Measurements from ENCODE around the gene FSTL5.

The FSTL5 gene

GRCh38 chr4:161444626-161445025, 719.2 kb downstream of the FSTL5 start:
- DNase-seq (ENCODE audit: low read depth) = no peak

GRCh38 chr4:161442921-161443320, 720.9 kb downstream of the FSTL5 start:
- no peak for DNase-seq (ENCODE audit: low read depth)

GRCh38 chr4:161438096-161438495, 725.7 kb downstream of the FSTL5 start:
- DNase-seq (ENCODE audit: low read depth) = no peak

GRCh38 chr4:161428180-161428965, 735.4 kb downstream of the FSTL5 start:
- DNase-seq (ENCODE audit: low read depth) = no peak

- DNase-seq (ENCODE audit: low read depth) = no peak
Observed at GRCh38 chr4:161419822-161420221, 744.0 kb downstream of the FSTL5 start.

GRCh38 chr4:161411901-161412300, 751.9 kb downstream of the FSTL5 start:
- no peak for DNase-seq (ENCODE audit: low read depth)

- no peak for DNase-seq (ENCODE audit: low read depth)
Observed at GRCh38 chr4:161404346-161405110, 759.3 kb downstream of the FSTL5 start.

GRCh38 chr4:161403781-161404180, 760.0 kb downstream of the FSTL5 start:
- DNase-seq (ENCODE audit: low read depth) = no peak

GRCh38 chr4:161393602-161394001, 770.2 kb downstream of the FSTL5 start:
- no peak for DNase-seq (ENCODE audit: low read depth)

GRCh38 chr4:161382655-161383054, 781.1 kb downstream of the FSTL5 start:
- no peak for DNase-seq (ENCODE audit: low read depth)

- DNase-seq (ENCODE audit: low read depth) = no peak
Observed at GRCh38 chr4:161376275-161376674, 787.5 kb downstream of the FSTL5 start.

GRCh38 chr4:161364681-161365080, 799.1 kb downstream of the FSTL5 start:
- DNase-seq (ENCODE audit: low read depth) = no peak

GRCh38 chr4:161360982-161361381, 802.8 kb downstream of the FSTL5 start:
- DNase-seq (ENCODE audit: low read depth) = no peak

GRCh38 chr4:161359491-161359890, 804.3 kb downstream of the FSTL5 start:
- no peak for DNase-seq (ENCODE audit: low read depth)

GRCh38 chr4:161356351-161356750, 807.4 kb downstream of the FSTL5 start:
- no peak for DNase-seq (ENCODE audit: low read depth)

- no peak for DNase-seq (ENCODE audit: low read depth)
Observed at GRCh38 chr4:161350946-161351345, 812.9 kb downstream of the FSTL5 start.

- DNase-seq (ENCODE audit: low read depth) = no peak
Observed at GRCh38 chr4:161345741-161346140, 818.1 kb downstream of the FSTL5 start.

GRCh38 chr4:161343569-161343950, 820.2 kb downstream of the FSTL5 start:
- no peak for DNase-seq (ENCODE audit: low read depth)

GRCh38 chr4:161342881-161343568, 820.8 kb downstream of the FSTL5 start:
- DNase-seq (ENCODE audit: low read depth) = no peak

- no peak for DNase-seq (ENCODE audit: low read depth)
Observed at GRCh38 chr4:161336621-161337020, 827.2 kb downstream of the FSTL5 start.

- DNase-seq (ENCODE audit: low read depth) = no peak
Observed at GRCh38 chr4:161336016-161336530, 827.7 kb downstream of the FSTL5 start.

Measured in stimulated activated CD8-positive, alpha-beta memory T cell treated with anti-CD3 and anti-CD28 coated beads, Interleukin-12 subunit alpha, Interleukin-12 subunit beta, amount 100 ng/mL, for 4 hours (primary cell).